Keratinocyte (primary cell): ENCODE measurements around the gene MRPL38. TPM values are rescaled to one million over a fixed set of nuclear protein-coding genes. Genes with fewer than 3 reads are reported as not detected.
"Not testable (repeated sequence)": the region's sequence is repeated elsewhere in the genome, so short reads cannot be mapped to it uniquely, and the experiment has no call there.

Source experiments
- DNase-seq: peaks from one replicate; pipeline ENCODE4 v3.0.0-alpha.2; 2011; ENCODE audit warnings: low read depth, missing footprints, low spot score
- FAIRE-seq: peaks from 2 replicates; lab custom pipeline; 2011; peaks lifted over from hg19 to GRCh38; lab: Jason Lieb, UNC
- H2AFZ ChIP-seq: 2 replicates; pipeline ENCODE4 v1.6.0; 2012; ENCODE audit warnings: low read length, control low read depth, inconsistent platforms; ENCODE audit not compliant: control insufficient read depth
- H3K27ac ChIP-seq: 2 replicates; pipeline ENCODE4 v1.5.1; 2011; ENCODE audit warnings: low read length; ENCODE audit not compliant: control insufficient read depth, insufficient read depth
- H3K27me3 ChIP-seq: 3 replicates; pipeline ENCODE4 v1.6.0; 2011; ENCODE audit warnings: low read length; ENCODE audit not compliant: control insufficient read depth, insufficient read depth; ENCODE audit errors: extremely low read depth
- H3K36me3 ChIP-seq, 2 experiments: 2 replicates in 1 of 2; 3 replicates in 1 of 2; pipeline ENCODE4 v1.5.1; 2011; ENCODE audit warnings: low read length in 2 of 2, mild to moderate bottlenecking in 1 of 2; ENCODE audit not compliant: control insufficient read depth in 2 of 2, insufficient read depth in 2 of 2; ENCODE audit errors: extremely low read depth in 1 of 2
- H3K4me1 ChIP-seq: 3 replicates; pipeline ENCODE4 v1.5.1; 2011; ENCODE audit warnings: low read length; ENCODE audit not compliant: control insufficient read depth, insufficient read depth; ENCODE audit errors: extremely low read depth
- H3K4me2 ChIP-seq: 3 replicates; pipeline ENCODE4 v1.6.0; 2011; ENCODE audit warnings: low read depth, low read length; ENCODE audit not compliant: control insufficient read depth, insufficient read depth; ENCODE audit errors: extremely low read depth
- H3K4me3 ChIP-seq, 3 experiments: fragments of 200-600 bp in 1 of 3; sonication (generic) in 1 of 3; 2 replicates in 2 of 3; 3 replicates in 1 of 3; pipeline ENCODE4 v1.5.1; 2011 to 2016; ENCODE audit warnings: low read length in 3 of 3, mild to moderate bottlenecking in 3 of 3, control low read depth in 2 of 3, inconsistent platforms in 1 of 3, low read depth in 1 of 3, mixed read lengths in 1 of 3, mixed run types in 1 of 3, moderate library complexity in 1 of 3; ENCODE audit not compliant: control insufficient read depth in 2 of 3, insufficient read depth in 2 of 3; ENCODE audit errors: extremely low read depth in 1 of 3
- H3K79me2 ChIP-seq: 2 replicates; pipeline ENCODE4 v1.6.0; 2012; ENCODE audit warnings: low read length; ENCODE audit not compliant: control insufficient read depth, insufficient read depth
- H3K9ac ChIP-seq: 3 replicates; pipeline ENCODE4 v1.6.0; 2011; ENCODE audit warnings: low read length; ENCODE audit not compliant: control insufficient read depth, insufficient read depth; ENCODE audit errors: extremely low read depth
- H3K9me1 ChIP-seq: 3 replicates; pipeline ENCODE4 v1.6.0; 2011; ENCODE audit warnings: low read length; ENCODE audit not compliant: control insufficient read depth, insufficient read depth; ENCODE audit errors: extremely low read depth
- H3K9me3 ChIP-seq: 2 replicates; pipeline ENCODE4 v1.5.1; 2012; ENCODE audit warnings: low read depth, low read length; ENCODE audit not compliant: control insufficient read depth
- H4K20me1 ChIP-seq: 3 replicates; pipeline ENCODE4 v1.6.0; 2011; ENCODE audit warnings: low read length; ENCODE audit not compliant: control insufficient read depth, insufficient read depth; ENCODE audit errors: extremely low read depth
- CTCF ChIP-seq, 3 experiments: IDR thresholded peaks in 1 of 3; conservative IDR thresholded peaks in 1 of 3; optimal IDR thresholded peaks in 1 of 3; 2 replicates in 2 of 3; 3 replicates in 1 of 3; pipeline versions ENCODE3 to v1.5.1; 2011; ENCODE audit warnings: low read length in 3 of 3, mild to moderate bottlenecking in 3 of 3, moderate library complexity in 2 of 3, control low read depth in 1 of 3, inconsistent platforms in 1 of 3; ENCODE audit not compliant: insufficient read depth in 2 of 3; ENCODE audit errors: extremely low read depth in 1 of 3
- EZH2 ChIP-seq: IDR thresholded peaks from one replicate; pipeline ENCODE4 v1.6.1; 2012; ENCODE audit warnings: inconsistent platforms, mild to moderate bottlenecking, low read length, moderate library complexity
- dilution Hi-C: fragments of 300-500 bp; cut with MboI; formaldehyde crosslinking; loops from one replicate; pipeline ENCODE4 v1.7.0; 2020; ENCODE audit warnings: low sequenced_read_pairs; ENCODE audit not compliant: extremely low pct_ligation_motif_present
- polyA plus RNA-seq, 5 experiments: library from polyadenylated mRNA; depleted of rRNA in 3 of 5; stranded (reverse) in 3 of 5; stranded (forward) in 1 of 5; unstranded in 1 of 5; fragments of >200 nt; gene quantifications; 1 replicate in 1 of 5; 2 replicates in 3 of 5; 3 replicates in 1 of 5; pipeline versions ENCODE4 v1.2.1 to v1.2.3, GENCODE V29; 2011 to 2012; ENCODE audit warnings: missing spikeins in 2 of 5, low read depth in 1 of 5, low replicate concordance in 1 of 5

Gene MRPL38
- polyA plus RNA-seq, 1 donor (not counting 4 experiments of a cell fraction or from before 2014, with no cell fraction given): 25.2 TPM

DNA sequence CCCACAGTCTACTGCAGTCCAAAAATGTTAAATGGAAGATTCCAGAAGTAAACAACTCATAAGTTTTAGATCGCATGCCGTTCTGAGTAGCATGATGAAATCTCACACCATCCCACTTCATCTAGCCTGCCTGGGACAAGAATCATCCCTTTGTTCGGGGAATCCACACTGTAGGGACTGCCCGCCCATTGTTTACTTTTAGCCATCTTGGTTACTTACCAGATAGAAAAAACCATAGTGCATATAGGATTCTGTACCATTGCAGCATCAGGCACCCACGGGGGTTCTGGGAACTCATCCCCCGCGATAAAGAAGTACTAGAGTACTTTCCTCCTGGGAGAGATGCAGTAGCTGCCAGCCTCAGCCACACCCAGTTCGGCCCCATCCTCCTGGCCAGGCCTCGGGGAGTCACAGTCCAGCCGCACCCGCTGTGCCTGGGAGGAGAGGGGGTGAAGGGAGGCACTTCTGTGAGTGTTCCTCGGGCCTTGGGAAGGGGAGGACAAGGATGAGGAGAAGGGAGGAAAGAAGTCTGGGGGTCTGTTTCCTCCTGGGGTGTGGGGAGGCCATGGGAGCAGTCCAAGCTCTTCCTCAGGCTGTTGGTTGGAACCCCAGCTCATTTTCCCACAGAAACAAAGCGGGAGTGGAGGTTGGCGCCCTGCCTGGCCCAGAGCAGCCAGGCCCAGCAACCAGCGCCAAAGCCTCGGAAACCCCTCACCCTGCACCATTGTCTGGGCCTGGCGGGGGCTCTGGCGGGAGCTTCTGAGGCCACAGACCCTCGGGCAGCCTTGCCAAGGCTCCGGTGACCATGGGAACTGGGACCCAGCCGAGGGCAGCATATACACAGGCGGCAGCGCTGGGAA, 35.2 kb downstream of the MRPL38 start:
- no peak overlapping the region for H3K4me3 ChIP-seq
- no peaks in the 10 kb centered on the region for H4K20me1 ChIP-seq
- no peaks in the 10 kb centered on the region for H3K9me1 ChIP-seq
- H3K4me2 ChIP-seq: peak overlapping the region; percentile 27
- TF ChIP-seq EZH2 (no peak), CTCF (optimal IDR thresholded peaks at IDR 0.05 in 1 of 3, IDR thresholded peaks at IDR 0.05 in 1 of 3, conservative IDR thresholded peaks at IDR 0.05 in 1 of 3; ENCODE audit: extremely low read depth in 1 of 3, insufficient read depth in 2 of 3, low read length in 3 of 3) (no peak)
- H3K9ac ChIP-seq: peak overlapping the region; percentile 4
- no peak for DNase-seq
- peaks cover 24% of the 10 kb centered on the region for H3K4me1 ChIP-seq
- no peaks in the 10 kb centered on the region for H3K79me2 ChIP-seq
- dilution Hi-C loops: no loop called here
- no peak for FAIRE-seq
- H3K27me3 ChIP-seq: no peaks in the 10 kb centered on the region
- no peak overlapping the region for H3K27ac ChIP-seq
- H3K9me3 ChIP-seq: no peaks in the 10 kb centered on the region
- H2AFZ ChIP-seq: peak overlapping the region; percentile 29
- H3K36me3 ChIP-seq: no peaks in the 10 kb centered on the region

- H3K4me3 ChIP-seq, H3K36me3 ChIP-seq, H3K9ac ChIP-seq, H3K9me1 ChIP-seq, H3K79me2 ChIP-seq, H3K4me2 ChIP-seq, H3K27ac ChIP-seq, H3K27me3 ChIP-seq, DNase-seq, H3K9me3 ChIP-seq, dilution Hi-C loops, H4K20me1 ChIP-seq, FAIRE-seq: not testable (repeated sequence)
- Histone ChIP-seq H3K4me1 (peaks cover 31% of the 10 kb centered on the region), H2AFZ (peak overlapping the region; percentile 29)
Measured at GRCh38 chr17:75868730-75869281, 35.9 kb downstream of the MRPL38 start.

DNA sequence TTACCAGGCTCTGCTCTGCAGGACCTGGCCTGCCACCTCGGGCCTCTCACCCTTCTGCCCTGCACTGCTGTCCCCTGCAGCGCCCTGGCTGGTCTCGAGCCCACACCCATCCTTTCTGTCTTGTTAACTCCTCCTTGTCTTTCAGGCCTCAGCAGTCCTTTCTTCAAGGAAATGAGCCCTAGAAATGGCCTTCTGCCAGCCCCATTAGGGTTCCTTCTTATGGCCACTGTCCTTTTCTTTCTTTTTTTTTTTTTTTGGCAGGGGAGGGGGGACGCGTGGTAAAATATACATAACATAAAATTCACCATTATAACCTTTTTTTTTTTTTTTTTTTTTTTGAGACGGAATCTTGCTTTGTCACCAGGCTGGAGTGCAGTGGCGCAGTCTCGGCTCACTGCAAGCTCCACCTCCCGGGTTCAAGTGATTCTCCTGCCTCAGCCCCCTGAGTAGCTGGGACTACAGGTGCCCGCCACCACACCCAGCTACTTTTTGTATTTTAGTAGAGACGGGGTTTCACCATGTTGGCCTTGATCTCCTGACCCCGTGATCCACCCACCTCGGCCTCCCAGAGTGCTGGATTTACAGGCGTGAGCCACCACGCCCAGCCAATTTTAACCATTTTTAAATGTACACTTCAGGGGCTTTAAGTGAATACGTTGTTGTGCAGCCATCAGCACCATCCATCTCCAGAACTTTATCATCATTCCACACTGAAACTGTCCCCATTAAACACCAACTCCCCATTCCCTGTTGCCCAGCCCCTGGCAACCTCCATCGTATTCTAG, 39.1 kb downstream of the MRPL38 start:
- dilution Hi-C loops, FAIRE-seq, H3K27me3 ChIP-seq, H4K20me1 ChIP-seq, DNase-seq, H3K79me2 ChIP-seq, H3K9me3 ChIP-seq, H3K4me3 ChIP-seq, H3K36me3 ChIP-seq, H3K9me1 ChIP-seq, H3K4me2 ChIP-seq: not testable (repeated sequence)
- Histone ChIP-seq H3K27ac (peak overlapping the region; percentile 84), H2AFZ (peak overlapping the region; percentile 37), H3K9ac (peak overlapping the region; percentile 15), H3K4me1 (peaks cover 19% of the 10 kb centered on the region)

DNA sequence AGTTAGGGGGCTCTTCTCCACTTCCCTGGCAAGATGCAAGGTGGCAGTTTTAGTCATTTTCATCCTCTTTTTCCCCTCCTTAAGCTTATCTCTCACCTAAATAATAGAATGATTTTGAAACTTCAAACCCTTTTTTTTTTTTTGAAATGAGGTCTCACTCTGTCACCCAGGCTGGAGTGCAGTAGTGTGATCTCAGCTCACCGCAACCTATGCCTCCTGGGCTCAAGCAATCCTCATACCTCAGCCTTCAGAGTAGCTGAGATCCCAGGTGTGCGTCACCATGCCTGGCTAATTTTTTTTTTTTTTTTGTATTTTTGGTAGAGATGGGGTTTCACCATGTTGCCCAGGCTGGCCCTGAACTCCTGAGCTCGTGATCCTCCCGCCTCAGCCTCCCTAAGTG, 39.8 kb downstream of the MRPL38 start:
- H4K20me1 ChIP-seq, DNase-seq, H3K9me3 ChIP-seq, H3K27me3 ChIP-seq, H3K79me2 ChIP-seq, FAIRE-seq, dilution Hi-C loops, H3K9me1 ChIP-seq, H3K36me3 ChIP-seq: not testable (repeated sequence)
- H3K4me3 ChIP-seq: peak overlapping the region in 1 of 3 experiments; percentile 27
- H3K4me1 ChIP-seq: peaks cover 16% of the 10 kb centered on the region
- peak overlapping the region; percentile 37 for H2AFZ ChIP-seq
- peak overlapping the region; percentile 84 for H3K27ac ChIP-seq
- peak overlapping the region; percentile 69 for H3K9ac ChIP-seq
- H3K4me2 ChIP-seq: peak overlapping the region; percentile 77
